Measurements from ENCODE around the gene TRIM75.

Gene TRIM75

DNA sequence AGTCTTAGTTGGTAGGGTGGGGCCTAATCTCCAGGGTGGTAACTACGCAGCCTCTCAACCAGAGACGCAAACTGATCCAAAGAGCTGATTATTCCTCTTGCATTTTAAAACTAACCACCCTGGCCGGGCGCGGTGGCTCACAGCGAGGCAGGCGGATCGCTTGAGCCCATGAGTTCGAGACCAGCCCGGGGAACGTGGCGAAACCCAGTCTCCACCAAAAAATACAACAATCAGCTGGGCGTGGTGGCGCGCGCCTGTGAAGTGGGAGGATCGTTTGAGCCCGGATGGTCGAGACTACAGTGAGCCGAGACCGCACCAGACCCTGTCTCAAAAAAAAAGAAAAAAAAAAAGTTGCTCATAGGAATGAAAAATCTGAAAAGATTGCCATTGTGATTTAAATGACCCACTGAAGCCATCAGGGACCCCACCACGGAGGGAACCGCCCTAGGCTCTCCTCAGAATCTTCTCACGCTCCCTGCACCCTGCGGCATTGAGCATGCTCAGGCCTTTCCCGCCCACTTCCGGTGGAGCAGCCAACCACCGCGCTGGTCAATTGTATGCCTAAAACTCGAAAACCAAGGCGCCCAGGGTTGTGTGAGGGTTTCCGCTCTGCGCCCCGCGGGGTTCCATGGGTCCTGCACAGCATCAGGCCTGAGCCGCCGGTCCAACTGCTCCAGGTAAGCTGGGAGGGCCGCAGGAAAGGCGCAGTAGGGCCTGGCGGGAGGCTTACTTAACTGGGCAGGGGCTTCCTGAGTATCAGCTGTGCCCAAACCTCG is 22.0 kb upstream of the TRIM75 start, which contains the start of gene TRIM60:
Gene TRIM60, plus strand, starts transcription at position 564 of the 776 bp plus-strand sequence. CDS start 8,074 bp downstream, outside the sequence.
- ChIA-PET CTCF (no interaction called here), POLR2A (ENCODE audit: low non-redundant PET) (no interaction called here)

DNA sequence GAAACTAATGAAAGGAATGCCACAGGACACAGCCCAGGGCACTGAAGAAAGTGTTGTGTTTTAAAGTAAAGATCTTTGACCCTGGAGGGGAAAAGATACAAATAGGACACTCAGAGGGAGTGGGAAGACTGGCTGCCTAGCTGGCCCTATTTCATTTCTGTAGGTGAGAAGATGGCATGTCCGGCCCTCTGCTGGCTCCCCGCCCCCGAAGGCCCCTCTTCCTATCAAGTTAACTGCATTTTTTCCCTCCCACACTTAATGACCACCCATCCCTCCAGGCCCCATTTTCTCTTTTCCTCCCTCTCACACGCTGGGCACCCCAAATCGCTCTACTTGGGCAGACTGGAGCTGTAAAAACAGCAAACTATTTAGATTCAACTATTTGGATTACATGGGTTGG is 5.5 kb upstream of the TRIM75 start:
- ChIA-PET POLR2A (ENCODE audit: low non-redundant PET) (no interaction called here), CTCF (no interaction called here)
- TF ChIP-seq, protein P1, sequence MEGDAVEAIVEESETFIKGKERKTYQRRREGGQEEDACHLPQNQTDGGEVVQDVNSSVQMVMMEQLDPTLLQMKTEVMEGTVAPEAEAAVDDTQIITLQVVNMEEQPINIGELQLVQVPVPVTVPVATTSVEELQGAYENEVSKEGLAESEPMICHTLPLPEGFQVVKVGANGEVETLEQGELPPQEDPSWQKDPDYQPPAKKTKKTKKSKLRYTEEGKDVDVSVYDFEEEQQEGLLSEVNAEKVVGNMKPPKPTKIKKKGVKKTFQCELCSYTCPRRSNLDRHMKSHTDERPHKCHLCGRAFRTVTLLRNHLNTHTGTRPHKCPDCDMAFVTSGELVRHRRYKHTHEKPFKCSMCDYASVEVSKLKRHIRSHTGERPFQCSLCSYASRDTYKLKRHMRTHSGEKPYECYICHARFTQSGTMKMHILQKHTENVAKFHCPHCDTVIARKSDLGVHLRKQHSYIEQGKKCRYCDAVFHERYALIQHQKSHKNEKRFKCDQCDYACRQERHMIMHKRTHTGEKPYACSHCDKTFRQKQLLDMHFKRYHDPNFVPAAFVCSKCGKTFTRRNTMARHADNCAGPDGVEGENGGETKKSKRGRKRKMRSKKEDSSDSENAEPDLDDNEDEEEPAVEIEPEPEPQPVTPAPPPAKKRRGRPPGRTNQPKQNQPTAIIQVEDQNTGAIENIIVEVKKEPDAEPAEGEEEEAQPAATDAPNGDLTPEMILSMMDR (conservative IDR thresholded peaks at IDR 0.05; ENCODE audit: low read depth), result no peak
- DNase-seq (ENCODE audit: low spot score), result no peak
- H3K27ac ChIP-seq, result no peak overlapping the region

More for the DNA sequence above, 22.0 kb upstream of the TRIM75 start, which contains the start of gene TRIM60:
- TF ChIP-seq, protein P1 (conservative IDR thresholded peaks at IDR 0.05; ENCODE audit: low read depth), result no peak
- H3K27ac ChIP-seq, result no peak within 1 kb of the TSS
- DNase-seq (ENCODE audit: low spot score), result no peak

DNA sequence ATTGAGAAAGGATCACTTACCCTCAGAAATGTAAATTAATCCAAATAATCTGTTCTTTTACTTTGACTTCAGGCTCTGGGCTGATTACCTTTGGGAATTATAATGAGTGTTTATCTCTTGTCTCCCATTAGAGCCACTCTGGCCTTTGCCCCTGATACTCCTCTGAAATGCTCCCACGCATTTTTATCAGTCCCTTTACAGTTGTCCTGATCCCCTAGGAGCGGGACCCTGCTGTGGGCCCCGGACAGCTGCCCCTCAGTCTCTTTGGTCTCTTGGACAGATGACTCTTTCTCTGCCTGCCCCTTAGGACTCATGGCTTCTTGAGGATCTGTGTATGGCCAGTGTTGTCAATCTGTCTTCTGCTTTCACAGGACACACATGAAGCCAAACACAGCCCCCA is 1.0 kb upstream of the TRIM75 start:
- TF ChIP-seq, protein P1 (conservative IDR thresholded peaks at IDR 0.05; ENCODE audit: low read depth), result no peak
- ChIA-PET CTCF (interaction anchor here (0.7 to 0.9 kb wide), 2 partner anchors 44 to 434 kb away, joined by 3 to 5 read pairs; no protein-coding TSS in a partner anchor), POLR2A (ENCODE audit: low non-redundant PET) (no interaction called here)
- no peak overlapping the region for H3K27ac ChIP-seq
- DNase-seq (ENCODE audit: low spot score), result no peak

DNA sequence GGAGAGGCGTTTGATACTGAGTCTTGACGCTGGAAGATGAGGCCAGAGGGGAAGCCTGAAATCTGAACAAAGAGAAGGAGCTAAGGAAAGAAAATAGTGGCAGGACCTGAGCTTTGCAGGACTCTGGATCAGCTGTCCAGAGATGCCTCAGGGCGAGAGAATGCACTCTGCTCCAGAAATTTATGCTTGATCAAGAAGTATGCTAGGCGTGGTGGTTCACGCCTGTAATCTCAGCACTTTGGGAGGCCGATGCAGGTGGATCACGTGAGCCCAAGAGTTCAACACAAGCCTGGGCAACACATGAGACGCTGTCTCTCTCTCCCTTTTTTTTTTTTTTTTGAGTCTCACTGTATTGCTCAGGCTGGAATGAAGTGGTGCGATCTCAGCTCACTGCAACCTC is 1.9 kb downstream of the TRIM75 start:
- CTCF ChIA-PET, result no interaction called here
- H3K27ac ChIP-seq, result no peak overlapping the region
- POLR2A ChIA-PET (ENCODE audit: low non-redundant PET), result no interaction called here

DNA sequence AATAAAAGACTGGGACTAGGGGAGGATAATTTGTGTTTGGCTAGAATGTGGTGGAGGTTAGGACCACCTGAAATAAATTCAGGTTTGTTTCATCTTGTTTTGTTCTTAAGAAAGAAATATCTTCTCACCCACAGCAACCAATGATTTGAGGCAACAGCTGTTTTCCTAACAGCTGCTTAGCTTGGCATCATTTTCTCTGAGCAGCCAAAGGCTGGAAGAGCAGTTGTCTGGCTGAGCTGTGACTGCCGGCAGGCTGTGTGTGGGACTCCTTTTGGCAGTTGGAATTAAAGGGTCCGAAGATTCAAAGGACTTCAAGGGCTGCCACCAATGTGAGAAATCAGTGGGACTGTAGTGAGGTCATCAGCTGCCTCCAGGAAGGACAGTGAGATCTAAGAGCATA is 5.0 kb downstream of the TRIM75 start:
- ChIA-PET POLR2A (ENCODE audit: low non-redundant PET) (no interaction called here), CTCF (no interaction called here)
- TF ChIP-seq, protein P1 (conservative IDR thresholded peaks at IDR 0.05; ENCODE audit: low read depth), result no peak
- H3K27ac ChIP-seq, result no peak overlapping the region
- DNase-seq (ENCODE audit: low spot score), result no peak

More for the DNA sequence above, 1.9 kb downstream of the TRIM75 start:
- TF ChIP-seq, protein P1 (conservative IDR thresholded peaks at IDR 0.05; ENCODE audit: low read depth), result no peak
- no peak for DNase-seq (ENCODE audit: low spot score)

DNA sequence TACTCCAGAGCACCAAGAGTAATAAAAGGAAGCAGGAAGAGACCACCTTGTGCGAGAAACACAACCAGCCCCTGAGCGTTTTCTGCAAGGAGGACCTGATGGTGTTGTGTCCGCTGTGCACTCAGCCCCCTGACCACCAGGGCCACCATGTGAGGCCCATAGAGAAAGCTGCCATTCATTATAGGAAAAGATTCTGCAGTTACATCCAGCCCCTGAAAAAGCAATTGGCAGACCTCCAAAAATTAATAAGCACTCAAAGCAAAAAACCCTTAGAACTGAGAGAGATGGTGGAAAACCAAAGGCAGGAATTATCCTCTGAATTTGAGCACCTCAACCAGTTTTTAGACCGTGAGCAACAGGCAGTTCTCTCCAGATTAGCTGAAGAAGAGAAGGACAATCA is 5.7 kb downstream of the TRIM75 start:
- TF ChIP-seq, protein P1 (conservative IDR thresholded peaks at IDR 0.05; ENCODE audit: low read depth), result no peak
- ChIA-PET POLR2A (ENCODE audit: low non-redundant PET) (no interaction called here), CTCF (interaction anchor here (0.8 kb wide), 1 partner anchor 1707 kb away, joined by 3 read pairs; no protein-coding TSS in a partner anchor)
- no peak for DNase-seq (ENCODE audit: low spot score)
- H3K27ac ChIP-seq, result no peak overlapping the region

All from RWPE1 (cell line).